Adrenal gland (tissue), 12 donors: Measurements from ENCODE around the gene PEX1. TPM values are rescaled to one million over a fixed set of nuclear protein-coding genes. Genes with fewer than 3 reads are reported as not detected.

Experiments used
- DNase-seq, 7 donors: peaks; one replicate each; pipeline ENCODE4 v3.0.0-alpha.2; 2019 to 2020
- H3K27ac ChIP-seq, 5 donors: fragments of 200-600 bp; sonication (generic) in 4 of 5; 1 replicate in 3 of 5; 2 replicates in 2 of 5; pipeline versions ENCODE4 v1.5.1 to v1.8.0; 2016 to 2020; ENCODE audit warnings: mild to moderate bottlenecking in 1 of 5
- H3K27me3 ChIP-seq: fragments of 200-600 bp; 2 replicates; pipeline ENCODE4 v1.8.0; 2021
- H3K36me3 ChIP-seq, 2 donors: fragments of 200-600 bp; replicated peaks in 1 of 2; 1 replicate in 1 of 2; 2 replicates in 1 of 2; pipeline versions ENCODE4 v1.5.1 to v1.8.0; 2018 to 2022
- H3K4me1 ChIP-seq, 2 donors: fragments of 200-600 bp; replicated peaks in 1 of 2; 1 replicate in 1 of 2; 2 replicates in 1 of 2; pipeline versions ENCODE4 v1.5.1 to v1.8.0; 2018 to 2021
- H3K4me3 ChIP-seq, 4 donors: fragments of 200-600 bp; sonication (generic) in 3 of 4; one replicate each; pipeline ENCODE4 v1.5.1; 2016 to 2018
- H3K9me3 ChIP-seq, 3 donors: fragments of 200-600 bp; sonication (generic) in 1 of 3; replicated peaks in 1 of 3; 1 replicate in 2 of 3; 2 replicates in 1 of 3; pipeline versions ENCODE4 v1.5.1 to v1.8.0; 2016 to 2021
- CTCF ChIP-seq, 6 experiments: fragments of 450-650 bp in 4 of 6; fragments of 200-600 bp in 2 of 6; sonication (generic) in 1 of 6; IDR thresholded peaks; 1 replicate in 5 of 6; 2 replicates in 1 of 6; pipeline versions ENCODE4 v1.5.1 to v1.8.0; 2016 to 2021; ENCODE audit warnings: antibody characterized with exemption in 6 of 6, mild to moderate bottlenecking in 2 of 6, moderate library complexity in 1 of 6
- POLR2A ChIP-seq, 2 donors: fragments of 450-650 bp; IDR thresholded peaks; one replicate each; pipeline ENCODE4 v1.6.1; 2017; ENCODE audit warnings: antibody characterized with exemption in 2 of 2, mild to moderate bottlenecking in 2 of 2, moderate library complexity in 1 of 2
- WGBS, 4 donors: extraction: QIAGEN DNeasy Blood & Tissue Kit in 2 of 4; methylation state at CpG; one replicate each; pipeline versions ENCODE4 v1.1.5 to v1.1.7; 2013 to 2017; 5-methylcytosine and 5-hydroxymethylcytosine counted together
- intact Hi-C, 2 donors: fragments of 100-400 bp; cut with DNase I; formaldehyde crosslinking; loops; one replicate each; pipeline versions ENCODE4 v1.14.1 to v1.15.0; 2022 to 2023
- polyA plus RNA-seq, 3 donors: library from polyadenylated mRNA; stranded (reverse); fragments of 200-250 nt in 2 of 3; fragments of 350-450 nt in 1 of 3; fragmentation: Illumina TruSeq in 1 of 3; extraction: RNeasy Lipid Tissue Mini Kit (QIAGEN cat#74804) in 1 of 3; gene quantifications; one replicate each; pipeline ENCODE4 v1.2.3, GENCODE V29; 2013 to 2014
- total RNA-seq, 9 donors: library from RNA; depleted of rRNA in 4 of 9; stranded (reverse); fragments of >200 nt in 4 of 9; fragments of 120-200 nt in 1 of 9; fragmentation: NEBNext Ultra II Directional in 1 of 9; extraction: Animal tissue kit (Norgen Biotek cat#: 25700) in 1 of 9; gene quantifications; one replicate each; pipeline versions ENCODE4 v1.1.0 to v1.2.4, GENCODE V29; 2013 to 2023
- donor health status: healthy with polysubstance abuse.
- donor health status: Bipolar disorder and iron deficiency.
- donor health status: DM: yes; HTN: yes; CAD: no.
- donor health status: DM: no; HTN: no; CAD: no.
- donor health status: DM: no; HTN: no; CAD: no.
- donor health status: DM: yes; HTN: yes; CAD: no.

Gene PEX1
- total and polyA plus RNA-seq, 12 donors: 7.4 to 33.2 (median 16.4) TPM

- TF ChIP-seq POLR2A (IDR thresholded peaks at IDR 0.05): no peak
- no peak for TF ChIP-seq CTCF (IDR thresholded peaks at IDR 0.05)
- WGBS, 4 donors: 90 to 100% (median 95%) methylated on average over 1 of the region's 1 CpG
- Histone ChIP-seq H3K27me3 (no peaks in the 10 kb centered on the region), H3K4me1 (no peaks in the 10 kb centered on the region), H3K9me3 (no peaks in the 10 kb centered on the region), H3K4me3 (no peak overlapping the region), H3K36me3 (peaks cover 0 to 12% of the 10 kb centered on the region in 2 donors), H3K27ac (no peak overlapping the region)
- DNase-seq: no peak
- intact Hi-C loops: no loop called here
These were observed 8.3 kb downstream of the PEX1 start for GRCh38 chr7:92520024-92520423.

- WGBS, 4 donors: 83 to 86% (median 85%) methylated on average over 3 of the region's 3 CpGs
- Histone ChIP-seq H3K27me3 (no peaks in the 10 kb centered on the region), H3K27ac (no peak overlapping the region), H3K4me1 (no peaks in the 10 kb centered on the region), H3K9me3 (no peaks in the 10 kb centered on the region), H3K36me3 (peaks cover 0 to 12% of the 10 kb centered on the region in 2 donors), H3K4me3 (no peak overlapping the region)
- DNase-seq: no peak
- intact Hi-C loops: no loop called here
- TF ChIP-seq CTCF (IDR thresholded peaks at IDR 0.05): no peak
- TF ChIP-seq POLR2A (IDR thresholded peaks at IDR 0.05): no peak
These were observed 10.7 kb downstream of the PEX1 start for GRCh38 chr7:92517631-92518030.

GRCh38 chr7:92513167-92513902 is 15.0 kb downstream of the PEX1 start:
- H3K4me3 ChIP-seq: no peak overlapping the region
- no peaks in the 10 kb centered on the region for H3K9me3 ChIP-seq
- no peak for TF ChIP-seq POLR2A (IDR thresholded peaks at IDR 0.05)
- no peak for TF ChIP-seq CTCF (IDR thresholded peaks at IDR 0.05)
- no peaks in the 10 kb centered on the region for H3K27me3 ChIP-seq
- no peak for DNase-seq
- 57 to 73% (median 61%) methylated on average over 3 of the region's 3 CpGs for WGBS, 4 donors
- no peak overlapping the region for H3K27ac ChIP-seq
- no peaks in the 10 kb centered on the region for H3K4me1 ChIP-seq
- H3K36me3 ChIP-seq: peaks cover 0 to 5% of the 10 kb centered on the region in 2 donors
- intact Hi-C loops: no loop called here

GRCh38 chr7:92508946-92509345 is 19.4 kb downstream of the PEX1 start:
- Histone ChIP-seq H3K27me3 (no peaks in the 10 kb centered on the region), H3K36me3 (peaks cover 0 to 15% of the 10 kb centered on the region in 2 donors), H3K4me1 (no peaks in the 10 kb centered on the region), H3K9me3 (no peaks in the 10 kb centered on the region), H3K4me3 (no peak overlapping the region), H3K27ac (no peak overlapping the region)
- no peak for DNase-seq
- TF ChIP-seq POLR2A (IDR thresholded peaks at IDR 0.05): no peak
- TF ChIP-seq CTCF (IDR thresholded peaks at IDR 0.05): no peak
- intact Hi-C loops: no loop called here
- 94 to 96% (median 95%) methylated on average over 5 of the region's 5 CpGs for WGBS, 4 donors
